Measurements from ENCODE around the gene PWWP2B.

PWWP2B gene

GRCh38 chr10:132370426-132371340 is 26.3 kb upstream of the PWWP2B start:
- Histone ChIP-seq H3K9me3 (ENCODE audit: severe bottlenecking) (no peaks in the 10 kb centered on the region), H3K36me3 (ENCODE audit: low read depth) (no peaks in the 10 kb centered on the region), H3K4me1 (ENCODE audit: insufficient read depth, poor library complexity, severe bottlenecking) (no peaks in the 10 kb centered on the region), H3K27me3 (ENCODE audit: insufficient read depth, poor library complexity, severe bottlenecking) (no peaks in the 10 kb centered on the region), H3K4me3 (ENCODE audit: severe bottlenecking) (no peak overlapping the region), H3K27ac (ENCODE audit: poor library complexity, severe bottlenecking) (no peak overlapping the region)
- ATAC-seq (ENCODE audit: low read depth) (no peak), DNase-seq (ENCODE audit: low spot score) (peak; percentile 45)
- no peak for TF ChIP-seq CTCF (IDR thresholded peaks at IDR 0.05; ENCODE audit: poor library complexity, severe bottlenecking)

GRCh38 chr10:132371641-132372081 is 25.3 kb upstream of the PWWP2B start:
- Histone ChIP-seq H3K36me3 (ENCODE audit: low read depth) (no peaks in the 10 kb centered on the region), H3K27me3 (ENCODE audit: insufficient read depth, poor library complexity, severe bottlenecking) (no peaks in the 10 kb centered on the region), H3K27ac (ENCODE audit: poor library complexity, severe bottlenecking) (no peak overlapping the region), H3K4me1 (ENCODE audit: insufficient read depth, poor library complexity, severe bottlenecking) (no peaks in the 10 kb centered on the region), H3K9me3 (ENCODE audit: severe bottlenecking) (no peaks in the 10 kb centered on the region), H3K4me3 (ENCODE audit: severe bottlenecking) (no peak overlapping the region)
- DNase-seq (ENCODE audit: low spot score) (peak; percentile 25), ATAC-seq (ENCODE audit: low read depth) (no peak)
- TF ChIP-seq CTCF (IDR thresholded peaks at IDR 0.05; ENCODE audit: poor library complexity, severe bottlenecking) = peak; percentile 24

- no peaks in the 10 kb centered on the region for H3K9me3 ChIP-seq (ENCODE audit: severe bottlenecking)
- no peaks in the 10 kb centered on the region for H3K36me3 ChIP-seq (ENCODE audit: low read depth)
- H3K4me3 ChIP-seq (ENCODE audit: severe bottlenecking) = no peak overlapping the region
- no peaks in the 10 kb centered on the region for H3K27me3 ChIP-seq (ENCODE audit: insufficient read depth, poor library complexity, severe bottlenecking)
- TF ChIP-seq CTCF (IDR thresholded peaks at IDR 0.05; ENCODE audit: poor library complexity, severe bottlenecking) = no peak
- H3K4me1 ChIP-seq (ENCODE audit: insufficient read depth, poor library complexity, severe bottlenecking) = no peaks in the 10 kb centered on the region
- ATAC-seq (ENCODE audit: low read depth) = no peak
- no peak overlapping the region for H3K27ac ChIP-seq (ENCODE audit: poor library complexity, severe bottlenecking)
- DNase-seq (ENCODE audit: low spot score) = peak; percentile 30
Measured at GRCh38 chr10:132372516-132373095, 24.4 kb upstream of the PWWP2B start.

- no peaks in the 10 kb centered on the region for H3K27me3 ChIP-seq (ENCODE audit: insufficient read depth, poor library complexity, severe bottlenecking)
- no peaks in the 10 kb centered on the region for H3K9me3 ChIP-seq (ENCODE audit: severe bottlenecking)
- no peak for ATAC-seq (ENCODE audit: low read depth)
- no peak overlapping the region for H3K27ac ChIP-seq (ENCODE audit: poor library complexity, severe bottlenecking)
- no peaks in the 10 kb centered on the region for H3K36me3 ChIP-seq (ENCODE audit: low read depth)
- DNase-seq (ENCODE audit: low spot score) = peak; percentile 42
- TF ChIP-seq CTCF (IDR thresholded peaks at IDR 0.05; ENCODE audit: poor library complexity, severe bottlenecking) = no peak
- H3K4me3 ChIP-seq (ENCODE audit: severe bottlenecking) = no peak overlapping the region
- H3K4me1 ChIP-seq (ENCODE audit: insufficient read depth, poor library complexity, severe bottlenecking) = no peaks in the 10 kb centered on the region
Measured at GRCh38 chr10:132373241-132373955, 23.6 kb upstream of the PWWP2B start.

Measured in RWPE2 (cell line).